Lower leg skin (tissue), 3 donors: ENCODE data around the gene TYRO3.

ENCODE experiments used
- CTCF ChIP-seq, 3 donors: fragments of 450-650 bp; IDR thresholded peaks; one replicate each; pipeline ENCODE4 v1.5.1; 2016; ENCODE audit warnings: antibody characterized with exemption in 3 of 3, mild to moderate bottlenecking in 3 of 3, moderate library complexity in 2 of 3
- POLR2A ChIP-seq, 2 donors: fragments of 450-650 bp; IDR thresholded peaks; one replicate each; pipeline ENCODE4 v1.6.1; 2016 to 2017; ENCODE audit warnings: antibody characterized with exemption in 2 of 2, mild to moderate bottlenecking in 1 of 2, moderate library complexity in 1 of 2

GRCh38 chr15:41545218-41545617 lies 13.8 kb upstream of the TYRO3 start:
- TF ChIP-seq CTCF (IDR thresholded peaks at IDR 0.05) (no peak), POLR2A (IDR thresholded peaks at IDR 0.05) (no peak)
